GM18505 (cell line): Measurements from ENCODE around the gene ZMIZ1.
A peak's percentile ranks its signal among the peaks of the same experiment; 100 is the strongest.

ENCODE experiments used
- ATAC-seq: cut with Tn5 transposase; IDR thresholded peaks from one replicate; pipeline ENCODE4 v1.9.1; 2021; ENCODE audit not compliant: unreplicated experiment
- POLR2A ChIP-seq: IDR thresholded peaks from 4 replicates; pipeline ENCODE4 v1.6.1; 2011; ENCODE audit warnings: borderline replicate concordance; ENCODE audit not compliant: insufficient read depth, insufficient read length; ENCODE audit errors: extremely low read depth

ZMIZ1 gene

DNA sequence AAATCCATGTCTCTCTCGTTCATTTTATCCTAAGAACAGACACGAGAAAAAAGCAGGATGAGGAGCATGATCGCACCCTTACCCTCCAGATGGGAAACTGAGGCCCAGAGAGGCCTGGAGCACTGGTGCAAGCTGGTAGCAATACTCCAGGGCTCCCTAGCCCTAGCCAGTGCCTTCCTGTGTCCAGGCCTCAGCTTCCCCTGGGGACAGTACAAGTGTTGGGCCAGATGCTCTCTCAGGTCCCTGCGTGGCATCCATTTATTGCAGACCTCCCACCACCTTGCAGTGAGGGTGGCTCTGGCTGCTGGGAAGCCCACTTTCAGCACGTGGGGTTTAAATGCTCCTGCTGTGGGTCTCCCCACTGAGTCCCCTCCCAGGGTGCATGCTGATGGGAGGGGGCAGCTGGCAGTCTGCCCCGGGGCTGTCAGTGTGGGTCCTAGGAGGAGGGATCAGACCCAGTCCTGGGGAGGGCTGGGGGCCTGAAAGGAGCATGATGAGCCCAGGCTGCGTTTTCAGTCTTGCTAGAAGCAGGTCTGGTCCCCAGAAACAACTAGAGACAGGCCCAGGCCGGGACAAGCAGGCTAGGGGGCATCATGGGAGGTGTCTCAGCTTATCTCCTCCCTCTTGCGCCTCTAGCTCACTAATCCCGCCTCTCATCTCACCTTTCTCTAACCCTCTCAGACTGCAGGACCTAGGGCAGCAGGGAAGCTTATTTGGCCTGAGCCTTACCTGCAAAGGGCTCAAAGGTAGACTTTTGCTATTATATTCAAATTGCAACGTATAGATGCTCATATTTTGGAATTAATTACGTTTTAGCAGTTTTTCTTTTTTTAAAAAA, 277.8 kb downstream of the ZMIZ1 start:
- TF ChIP-seq POLR2A = no peak
- no peak for ATAC-seq

DNA sequence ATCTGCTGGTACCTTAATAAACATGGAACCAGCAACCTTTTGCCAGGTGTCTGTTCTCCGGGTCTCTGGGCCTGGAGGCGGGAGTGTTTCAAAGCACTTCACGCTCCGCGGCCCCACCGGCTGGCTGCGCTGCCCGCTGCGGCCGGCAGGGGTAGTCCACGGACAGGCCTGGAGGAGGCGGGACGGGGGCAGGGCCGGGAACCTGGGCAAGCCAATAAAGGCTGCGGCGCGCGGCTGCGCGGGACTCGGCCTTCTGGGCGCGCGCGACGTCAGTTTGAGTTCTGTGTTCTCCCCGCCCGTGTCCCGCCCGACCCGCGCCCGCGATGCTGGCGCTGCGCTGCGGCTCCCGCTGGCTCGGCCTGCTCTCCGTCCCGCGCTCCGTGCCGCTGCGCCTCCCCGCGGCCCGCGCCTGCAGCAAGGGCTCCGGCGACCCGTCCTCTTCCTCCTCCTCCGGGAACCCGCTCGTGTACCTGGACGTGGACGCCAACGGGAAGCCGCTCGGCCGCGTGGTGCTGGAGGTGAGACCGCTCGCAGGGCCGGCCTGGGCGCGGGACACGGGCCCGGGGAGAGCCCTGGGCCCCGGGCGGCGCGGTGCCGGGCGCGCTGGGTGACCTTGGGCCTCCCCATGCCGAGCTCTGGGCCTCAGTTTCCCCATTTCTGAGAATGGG, 278.6 kb downstream of the ZMIZ1 start, which contains the start of gene PPIF:
Gene PPIF (plus strand): TSS at position 244 of the 668 bp plus-strand sequence. CDS start 80 bp downstream, at position 324.
- TF ChIP-seq POLR2A = peak; percentile 93
- peak; percentile 84 for ATAC-seq

DNA sequence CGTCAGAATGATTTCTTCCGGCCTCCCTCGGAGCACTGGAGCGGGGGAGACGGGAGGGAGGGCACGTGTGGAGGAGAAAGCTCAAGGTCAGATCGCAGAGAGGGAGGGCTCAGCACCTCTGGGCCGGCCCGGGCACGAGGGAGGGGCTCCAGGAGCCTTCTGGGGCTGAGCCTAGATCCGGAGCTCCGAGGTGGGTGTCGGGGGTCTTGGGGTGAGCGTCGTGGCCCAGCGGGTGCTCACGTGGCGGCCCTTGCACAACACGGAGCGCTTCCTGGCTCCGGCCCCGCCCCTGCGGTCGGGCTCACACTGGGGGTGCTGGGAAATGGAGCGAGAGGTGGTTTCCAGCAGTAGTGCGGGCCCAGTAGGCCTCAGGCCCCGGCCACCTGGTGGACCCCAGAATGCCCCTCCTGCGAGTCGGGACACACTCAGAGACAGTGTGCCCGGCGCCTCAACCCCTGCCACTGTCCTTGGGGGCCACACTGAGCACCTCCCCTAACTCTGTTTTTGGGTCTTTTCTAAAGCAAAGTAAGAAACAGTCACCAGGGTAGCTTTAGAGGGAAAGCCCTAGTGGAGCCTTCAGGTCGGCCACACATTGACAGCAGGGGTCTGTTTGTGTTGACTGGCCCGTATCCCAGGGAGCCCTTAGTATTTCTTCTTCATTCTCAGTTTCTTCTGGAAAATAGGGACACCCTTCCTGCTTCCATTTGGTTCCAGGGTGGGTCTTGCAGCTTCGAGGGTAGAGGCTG, 279.3 kb downstream of the ZMIZ1 start:
- peak; percentile 57 for TF ChIP-seq POLR2A

DNA sequence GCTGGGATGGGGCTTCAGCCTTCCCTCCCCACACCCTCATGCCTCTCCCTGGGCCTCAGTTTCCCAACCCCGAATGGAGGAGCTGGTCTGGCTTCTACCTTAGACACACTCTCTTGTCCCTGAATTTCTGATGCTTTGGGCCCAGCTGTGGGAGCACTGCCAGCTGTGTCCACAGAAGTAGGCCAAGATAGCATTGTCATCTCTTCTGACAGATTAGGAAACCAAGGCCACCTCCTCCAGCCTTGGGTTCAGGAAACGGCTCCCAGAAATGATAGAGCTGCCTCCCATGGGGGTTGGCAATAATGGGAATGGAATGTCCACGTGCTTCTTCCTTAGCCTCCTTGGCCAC, 279.8 kb downstream of the ZMIZ1 start:
- no peak for ATAC-seq
- TF ChIP-seq POLR2A = no peak

More for the DNA sequence above, 279.3 kb downstream of the ZMIZ1 start:
- ATAC-seq = peak; percentile 56

DNA sequence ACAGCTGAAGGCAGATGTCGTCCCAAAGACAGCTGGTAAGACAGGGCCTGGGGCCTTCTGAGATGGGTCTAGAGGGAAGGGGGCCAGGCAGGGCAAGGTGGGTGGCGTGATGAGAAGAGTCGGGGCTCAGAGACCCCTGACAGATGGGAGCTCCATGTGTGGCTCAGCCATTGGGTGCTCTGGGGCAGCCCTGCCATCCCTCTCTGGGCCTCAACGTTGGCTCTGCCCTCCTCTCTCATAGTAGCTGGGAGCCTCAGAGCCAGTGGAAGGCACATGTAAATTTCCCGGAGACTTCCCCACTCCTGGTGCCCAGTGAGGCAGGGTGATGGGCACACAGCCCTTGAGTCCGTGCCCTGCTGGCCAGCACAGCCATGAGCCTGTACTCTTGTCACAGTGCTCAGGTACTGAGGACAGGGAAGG, 280.3 kb downstream of the ZMIZ1 start:
- TF ChIP-seq POLR2A = no peak
- no peak for ATAC-seq

DNA sequence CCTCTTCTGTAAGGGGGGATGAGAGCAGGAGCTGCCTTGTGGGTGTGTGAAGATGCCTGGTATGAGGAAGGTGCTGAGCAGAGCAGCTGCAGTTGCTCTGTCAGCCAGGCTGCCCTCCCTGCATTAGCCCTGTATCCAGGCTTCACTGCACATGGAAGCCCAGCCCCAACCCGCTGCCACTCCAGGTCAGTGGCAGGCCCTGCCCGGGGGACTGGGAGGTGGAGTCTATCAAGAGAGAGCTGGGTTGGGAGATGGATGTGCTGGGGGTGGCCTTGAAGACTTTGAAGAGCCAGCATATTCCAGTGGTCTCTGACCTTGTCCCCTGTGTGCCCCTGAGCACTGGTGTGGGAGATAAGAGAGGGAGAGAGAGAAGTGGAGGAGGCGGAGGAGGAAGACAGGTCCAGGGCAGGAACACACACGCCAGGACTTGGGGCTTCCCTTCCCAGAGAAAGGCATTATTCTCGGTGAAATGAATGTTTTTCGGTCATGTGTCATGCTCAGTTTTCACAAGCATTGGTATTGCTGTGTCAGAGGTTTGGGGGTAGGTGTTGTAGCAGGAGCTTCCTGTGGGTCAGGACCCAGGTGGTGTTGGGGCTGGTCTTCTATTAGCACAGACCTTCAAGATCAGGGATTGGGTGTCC, 281.1 kb downstream of the ZMIZ1 start:
- ATAC-seq = no peak
- no peak for TF ChIP-seq POLR2A

DNA sequence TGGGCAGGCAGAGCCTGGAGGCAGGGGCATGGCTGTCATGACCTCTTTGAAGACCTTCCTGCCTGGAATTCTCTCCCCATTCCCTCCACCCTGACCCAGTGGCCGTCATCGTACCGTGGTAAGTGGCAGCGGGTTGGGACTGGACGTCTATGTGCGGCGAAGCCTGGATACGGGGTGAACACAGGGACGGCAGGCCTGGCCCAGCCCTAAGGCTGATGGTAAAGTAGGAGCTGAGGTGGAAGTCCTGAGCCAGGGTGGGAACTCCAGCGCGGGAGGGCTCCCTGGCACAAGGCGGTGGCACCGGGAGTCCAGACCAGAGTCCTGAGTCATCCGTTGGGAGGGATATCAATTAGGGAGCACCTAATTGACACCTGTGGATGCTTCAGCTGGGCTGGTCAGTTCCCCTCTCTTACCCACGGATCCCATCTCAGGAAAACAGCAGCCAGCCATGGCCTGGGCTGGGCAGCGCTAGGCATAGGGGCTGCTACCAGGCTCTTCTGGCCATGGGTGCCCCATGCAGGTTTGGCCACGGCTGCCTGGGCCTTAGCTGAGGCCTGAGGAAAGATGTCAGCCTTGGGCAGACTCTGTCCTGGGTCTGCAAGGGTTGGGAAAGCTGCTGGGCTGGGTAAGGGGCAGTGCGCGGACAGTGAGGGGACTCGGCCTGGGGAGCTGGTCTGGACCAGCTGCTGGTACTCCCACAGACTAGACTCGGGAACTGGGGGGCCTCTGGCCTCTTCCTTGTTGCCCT, 281.8 kb downstream of the ZMIZ1 start:
- ATAC-seq = no peak
- TF ChIP-seq POLR2A = no peak

DNA sequence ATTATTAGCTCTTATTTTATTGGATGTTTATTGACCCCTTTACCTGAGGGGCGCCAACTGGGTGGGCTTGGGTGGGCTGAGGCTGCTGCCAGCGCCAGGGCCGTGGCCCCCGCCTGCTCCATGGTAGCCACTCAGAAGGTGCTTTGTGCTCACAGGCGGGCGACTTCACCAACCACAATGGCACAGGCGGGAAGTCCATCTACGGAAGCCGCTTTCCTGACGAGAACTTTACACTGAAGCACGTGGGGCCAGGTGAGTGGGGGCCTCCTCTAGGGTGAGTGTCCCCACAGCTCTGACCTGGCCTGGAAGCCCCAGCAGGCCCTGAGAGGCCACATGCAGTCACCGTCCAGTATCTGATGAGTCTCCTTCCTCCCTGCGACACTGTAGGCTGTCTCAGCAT, 282.6 kb downstream of the ZMIZ1 start:
- ATAC-seq = no peak
- TF ChIP-seq POLR2A = no peak

DNA sequence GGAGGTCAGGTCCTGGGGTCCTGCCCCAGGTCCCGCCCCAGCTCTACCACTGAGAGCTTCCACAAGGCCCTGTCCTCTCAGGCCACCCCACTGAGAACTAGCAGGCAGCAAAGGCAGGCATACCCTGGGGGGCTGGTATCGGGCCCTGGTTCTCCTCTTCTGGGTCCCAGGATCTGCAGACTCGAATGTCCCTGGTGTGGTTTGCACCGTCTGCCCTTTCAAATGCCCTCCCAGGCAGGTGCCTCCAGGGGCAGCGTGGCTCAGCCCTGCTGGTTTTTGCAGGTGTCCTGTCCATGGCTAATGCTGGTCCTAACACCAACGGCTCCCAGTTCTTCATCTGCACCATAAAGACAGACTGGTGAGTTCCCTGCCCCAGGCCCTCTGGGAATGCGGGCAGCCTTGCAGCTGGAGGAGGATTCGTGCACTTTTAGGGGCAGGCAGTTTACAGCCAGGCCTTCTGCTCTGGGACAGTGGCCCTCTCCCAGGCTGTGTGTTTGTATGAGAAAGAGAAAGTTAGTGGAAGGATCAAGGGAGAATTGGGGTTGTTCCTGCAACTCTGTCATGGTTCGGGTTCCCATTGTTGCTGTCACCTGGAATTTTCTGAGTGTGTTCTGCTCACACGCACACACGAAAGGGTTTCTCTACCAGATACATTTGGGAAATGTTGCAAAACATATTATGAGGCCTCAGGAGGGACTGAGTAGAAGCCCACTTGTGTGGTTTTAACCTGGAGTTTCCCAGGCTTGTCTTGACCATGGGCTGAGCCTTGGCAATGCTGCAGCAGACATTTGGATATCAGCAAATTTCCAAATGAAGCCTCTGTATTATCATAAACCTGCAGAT, 283.5 kb downstream of the ZMIZ1 start:
- TF ChIP-seq POLR2A = no peak
- ATAC-seq = no peak

DNA sequence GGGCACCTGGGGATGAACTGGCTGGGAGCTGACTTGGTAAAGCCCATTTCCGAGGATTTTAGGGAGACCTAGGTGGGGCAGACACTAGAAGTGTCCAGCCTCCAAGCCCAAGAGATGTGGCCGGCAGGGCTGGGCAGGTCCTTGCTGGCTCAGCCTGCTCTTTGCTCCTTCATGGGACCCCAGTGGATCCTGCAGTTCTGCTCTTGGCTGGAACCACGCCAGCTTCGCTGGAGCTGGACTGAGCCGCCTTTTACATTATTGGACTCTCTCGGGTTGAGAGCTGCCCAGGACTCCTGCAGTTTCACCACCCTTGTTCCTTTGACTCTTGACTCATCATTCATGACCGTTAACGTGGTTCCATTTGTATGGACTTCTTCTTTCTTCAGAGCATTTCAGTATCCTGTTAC, 284.2 kb downstream of the ZMIZ1 start:
- no peak for TF ChIP-seq POLR2A
- ATAC-seq = no peak

DNA sequence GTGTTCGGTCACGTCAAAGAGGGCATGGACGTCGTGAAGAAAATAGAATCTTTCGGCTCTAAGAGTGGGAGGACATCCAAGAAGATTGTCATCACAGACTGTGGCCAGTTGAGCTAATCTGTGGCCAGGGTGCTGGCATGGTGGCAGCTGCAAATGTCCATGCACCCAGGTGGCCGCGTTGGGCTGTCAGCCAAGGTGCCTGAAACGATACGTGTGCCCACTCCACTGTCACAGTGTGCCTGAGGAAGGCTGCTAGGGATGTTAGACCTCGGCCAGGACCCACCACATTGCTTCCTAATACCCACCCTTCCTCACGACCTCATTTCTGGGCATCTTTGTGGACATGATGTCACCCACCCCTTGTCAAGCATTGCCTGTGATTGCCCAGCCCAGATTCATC, 285.0 kb downstream of the ZMIZ1 start:
- peak; percentile 31 for TF ChIP-seq POLR2A
- ATAC-seq = no peak

DNA sequence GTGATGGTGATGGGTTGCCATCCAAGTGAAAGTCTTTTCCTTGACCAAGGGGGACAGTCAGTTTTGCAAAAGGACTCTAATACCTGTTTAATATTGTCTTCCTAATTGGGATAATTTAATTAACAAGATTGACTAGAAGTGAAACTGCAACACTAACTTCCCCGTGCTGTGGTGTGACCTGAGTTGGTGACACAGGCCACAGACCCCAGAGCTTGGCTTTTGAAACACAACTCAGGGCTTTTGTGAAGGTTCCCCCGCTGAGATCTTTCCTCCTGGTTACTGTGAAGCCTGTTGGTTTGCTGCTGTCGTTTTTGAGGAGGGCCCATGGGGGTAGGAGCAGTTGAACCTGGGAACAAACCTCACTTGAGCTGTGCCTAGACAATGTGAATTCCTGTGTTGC, 285.4 kb downstream of the ZMIZ1 start:
- no peak for ATAC-seq
- TF ChIP-seq POLR2A = no peak
